GM18907 (cell line): Measurements from ENCODE around the gene TBX4.
"Not testable (repeated sequence)": the region's sequence is repeated elsewhere in the genome, so short reads cannot be mapped to it uniquely, and the experiment has no call there.

Experiments used
- ATAC-seq: cut with Tn5 transposase; IDR thresholded peaks from one replicate; pipeline ENCODE4 v1.9.1; 2021; ENCODE audit warnings: mild to moderate bottlenecking, moderate library complexity; ENCODE audit not compliant: unreplicated experiment

TBX4 gene

GRCh38 chr17:61496174-61496956 lies 44.1 kb downstream of the TBX4 start:
- no peak for ATAC-seq

GRCh38 chr17:61496957-61497653 lies 44.9 kb downstream of the TBX4 start:
- no peak for ATAC-seq

GRCh38 chr17:61498042-61498994 lies 46.1 kb downstream of the TBX4 start:
- ATAC-seq: no peak

DNA sequence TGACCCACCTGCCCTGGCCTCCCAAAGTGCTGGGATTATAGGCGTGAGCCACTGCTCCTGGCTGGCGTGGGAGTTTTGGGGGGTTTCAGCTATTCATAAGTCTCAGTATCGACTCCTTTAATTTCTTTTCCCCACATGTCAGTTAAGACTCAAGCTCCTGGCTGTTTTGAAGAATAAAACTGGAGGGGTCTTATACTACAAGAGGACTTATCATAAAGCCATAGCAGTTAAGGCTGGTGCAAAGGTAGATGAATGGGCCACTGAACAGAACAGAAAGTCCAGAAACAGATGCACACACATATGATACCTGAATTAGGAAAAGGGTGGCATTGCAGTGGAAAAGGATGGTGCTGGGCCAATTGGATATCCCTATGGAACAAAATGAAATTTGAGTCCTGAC lies 47.4 kb downstream of the TBX4 start:
- ATAC-seq: no peak

- ATAC-seq: no peak
Observed at GRCh38 chr17:61500287-61500686, 48.1 kb downstream of the TBX4 start.

DNA sequence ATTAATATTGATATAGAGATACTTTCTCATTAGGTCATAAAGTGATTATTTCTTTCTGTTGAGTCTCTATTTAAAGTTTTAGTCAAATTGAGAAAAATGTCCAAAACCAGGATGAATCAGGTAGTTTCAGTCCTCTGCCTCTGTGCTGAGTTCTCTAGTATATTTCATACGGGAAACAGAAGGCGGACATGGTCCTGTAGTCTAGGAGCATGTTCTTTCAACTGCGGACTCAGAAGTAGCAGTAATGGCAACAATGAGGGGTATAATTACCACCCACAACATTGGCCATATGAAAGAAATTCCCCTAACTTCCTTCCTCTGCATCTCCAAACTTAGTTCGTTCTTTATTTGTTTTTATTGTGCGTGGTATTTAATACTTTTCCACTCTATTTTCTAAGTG lies 50.1 kb downstream of the TBX4 start:
- no peak for ATAC-seq

GRCh38 chr17:61503961-61504360 lies 51.7 kb downstream of the TBX4 start:
- no peak for ATAC-seq

- no peak for ATAC-seq
Observed at GRCh38 chr17:61504697-61505096, 52.5 kb downstream of the TBX4 start.

GRCh38 chr17:61505846-61506627 lies 53.8 kb downstream of the TBX4 start:
- ATAC-seq: no peak

DNA sequence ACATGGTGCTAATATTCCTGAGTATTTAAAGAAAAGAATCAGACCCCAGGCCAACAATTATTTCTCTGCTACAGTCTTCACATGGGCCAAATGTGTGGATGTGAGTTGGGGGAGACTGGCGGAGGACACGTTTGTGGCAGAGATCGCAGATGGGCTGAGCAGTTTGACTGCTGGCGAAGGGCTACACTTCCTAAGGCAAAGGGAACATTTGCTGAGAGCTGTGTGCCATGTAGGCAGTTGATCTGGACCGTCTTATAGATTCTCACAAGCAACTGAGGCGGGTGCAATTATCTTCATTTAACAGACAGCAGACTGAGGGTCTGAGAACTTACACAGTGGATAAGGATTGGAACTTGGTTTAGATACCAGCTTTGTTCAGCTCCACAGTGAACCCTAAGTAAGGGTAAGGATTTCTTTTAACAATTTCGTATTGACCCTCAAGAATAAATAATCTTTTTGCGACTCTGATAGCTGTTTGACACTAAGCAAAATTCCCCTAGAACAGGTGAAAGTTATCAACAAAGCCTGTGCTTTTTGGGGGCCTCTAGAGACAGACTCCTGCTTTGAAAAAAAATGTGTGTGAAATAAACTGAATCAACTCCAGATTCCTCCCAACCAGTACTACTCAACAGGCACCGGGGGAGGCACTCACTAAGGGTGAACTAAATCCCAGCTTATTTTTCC lies 55.3 kb downstream of the TBX4 start:
- no peak for ATAC-seq

DNA sequence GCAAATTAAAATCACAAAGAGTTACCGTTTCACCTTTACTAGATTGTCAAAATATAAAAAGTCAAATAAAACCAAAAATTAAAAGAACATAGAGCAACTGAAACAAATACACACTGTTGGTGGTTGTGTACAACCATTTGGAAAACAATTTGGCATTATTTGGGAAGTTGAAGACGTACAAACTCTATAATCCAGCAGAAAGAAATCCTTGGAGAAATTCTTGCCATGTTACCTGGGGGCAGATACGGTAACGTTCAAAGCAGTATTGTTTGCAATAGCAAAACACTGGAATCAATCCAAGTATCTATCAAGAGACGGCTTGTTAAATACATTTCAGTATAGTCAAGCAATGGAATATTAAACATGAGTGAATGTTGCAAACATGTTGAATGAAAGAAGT lies 56.7 kb downstream of the TBX4 start:
- ATAC-seq: no peak

DNA sequence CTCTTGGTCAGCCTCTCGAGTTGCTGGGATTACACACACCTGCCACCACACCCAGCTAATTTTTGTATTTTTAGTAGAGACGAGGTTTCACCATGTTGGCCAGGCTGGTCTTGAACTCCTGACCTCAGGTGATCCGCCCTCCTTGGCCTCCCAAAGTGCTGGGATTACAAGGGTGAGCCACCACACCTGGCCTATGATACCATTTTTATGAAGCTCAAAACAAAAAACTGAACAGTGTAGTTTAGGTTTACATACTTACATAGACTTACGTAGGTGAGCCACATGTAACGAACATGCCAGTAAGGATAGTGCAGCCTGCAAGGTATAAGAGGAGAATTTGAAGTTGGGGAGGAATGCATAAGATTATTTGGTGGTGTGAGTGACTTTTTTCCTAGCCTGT lies 57.2 kb downstream of the TBX4 start:
- not testable (repeated sequence) for ATAC-seq

- no peak for ATAC-seq
Observed at GRCh38 chr17:61510237-61510636, 58.0 kb downstream of the TBX4 start.

DNA sequence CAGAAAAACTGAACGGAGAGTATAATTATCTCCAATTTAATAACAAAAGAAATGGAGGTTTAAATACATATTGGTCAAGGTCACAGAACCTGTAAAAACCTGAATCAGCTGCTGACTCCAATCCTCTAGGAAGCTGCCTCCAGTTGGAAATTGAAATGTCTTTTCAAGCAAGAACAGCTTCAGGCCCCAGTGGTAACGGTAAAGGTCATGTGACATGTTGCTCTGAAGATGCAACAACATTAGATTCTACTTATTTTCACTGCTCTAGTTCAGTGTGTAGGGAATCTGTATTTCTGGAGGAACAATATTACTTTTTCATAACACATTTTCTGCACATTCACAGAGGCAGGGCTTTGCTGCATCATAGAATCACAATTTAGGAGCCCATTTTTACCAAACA lies 58.8 kb downstream of the TBX4 start:
- no peak for ATAC-seq

GRCh38 chr17:61511480-61512182 lies 59.4 kb downstream of the TBX4 start:
- ATAC-seq: no peak

DNA sequence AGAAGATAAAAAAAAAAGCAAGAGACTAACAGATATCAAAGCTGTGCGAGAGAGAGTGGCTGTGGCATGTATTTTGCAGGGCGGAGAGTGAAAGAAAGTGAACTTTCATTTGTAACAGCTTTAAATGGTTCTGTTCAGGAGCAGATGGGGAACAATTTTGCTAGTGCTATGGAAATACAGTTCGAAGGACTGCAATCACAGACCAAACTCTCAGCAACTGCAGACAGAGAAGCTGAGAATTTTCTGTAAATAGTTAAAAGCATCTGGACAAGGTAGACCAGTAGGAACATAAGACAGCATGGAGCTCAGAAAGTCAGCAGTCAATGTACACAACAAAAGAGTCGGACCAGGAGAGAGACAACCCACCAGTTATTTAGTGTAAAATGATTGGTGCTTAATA lies 62.3 kb downstream of the TBX4 start:
- ATAC-seq: no peak

- ATAC-seq: no peak
Observed at GRCh38 chr17:61517265-61517664, 65.0 kb downstream of the TBX4 start.

DNA sequence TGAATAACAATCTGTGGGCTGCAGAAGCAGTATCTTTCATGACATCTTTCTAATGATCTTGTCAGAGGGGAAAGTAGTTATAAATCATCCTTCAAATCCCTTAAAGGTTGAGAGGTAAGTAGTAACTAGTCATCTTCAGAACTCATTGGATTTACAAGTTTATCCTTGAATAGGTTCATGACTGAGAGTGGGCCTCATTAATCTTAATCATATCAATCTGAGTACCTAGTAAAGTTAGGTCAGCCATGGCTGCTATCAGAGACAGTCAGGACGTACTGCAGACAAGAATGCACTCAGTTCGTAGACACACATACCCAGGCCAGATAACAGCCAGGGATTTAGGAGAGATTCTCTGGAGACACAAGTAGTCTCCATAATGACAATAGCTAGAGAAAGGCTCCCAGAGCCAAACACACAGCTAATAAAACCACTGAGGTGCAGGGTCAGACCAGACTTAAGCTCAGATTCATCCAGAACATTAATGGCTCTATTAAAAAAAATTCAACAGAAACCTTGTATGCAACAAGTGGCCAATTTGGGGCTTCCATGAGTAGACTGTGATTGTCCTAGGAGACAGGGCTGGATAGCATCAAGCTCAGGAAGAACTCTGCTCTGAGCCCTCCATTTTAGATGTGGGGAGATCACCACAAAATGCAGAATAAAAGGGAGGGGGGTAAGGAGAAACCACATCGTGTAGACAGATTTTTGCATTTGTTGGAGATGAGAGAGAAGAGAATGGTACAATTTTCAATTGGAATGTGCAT lies 65.8 kb downstream of the TBX4 start:
- ATAC-seq: no peak

DNA sequence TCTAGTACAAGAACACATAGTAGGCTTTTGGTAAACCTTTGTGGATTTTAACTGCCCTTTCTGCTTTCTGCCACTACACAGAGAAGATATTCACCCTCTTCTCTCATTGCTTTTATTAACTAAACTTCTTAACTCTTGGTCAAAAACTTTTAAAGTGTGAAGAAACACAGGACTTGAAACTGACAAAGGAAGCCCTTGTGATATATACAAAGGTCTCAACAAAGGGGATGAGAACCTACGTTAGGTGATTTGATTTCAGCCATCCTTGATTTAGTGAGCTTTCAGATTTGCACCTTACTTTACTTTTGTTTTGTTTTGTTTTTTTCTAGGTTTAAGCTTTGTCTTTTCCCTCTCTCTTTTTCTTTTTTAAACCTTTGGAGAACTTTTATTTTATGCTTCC lies 66.9 kb downstream of the TBX4 start:
- no peak for ATAC-seq
